GM19463 (cell line): Measurements from ENCODE around the gene ALDH18A1.

Source experiments
- ATAC-seq: cut with Tn5 transposase; IDR thresholded peaks from one replicate; pipeline ENCODE4 v1.9.1; 2021; ENCODE audit warnings: mild to moderate bottlenecking, moderate library complexity; ENCODE audit not compliant: unreplicated experiment

Gene ALDH18A1

DNA sequence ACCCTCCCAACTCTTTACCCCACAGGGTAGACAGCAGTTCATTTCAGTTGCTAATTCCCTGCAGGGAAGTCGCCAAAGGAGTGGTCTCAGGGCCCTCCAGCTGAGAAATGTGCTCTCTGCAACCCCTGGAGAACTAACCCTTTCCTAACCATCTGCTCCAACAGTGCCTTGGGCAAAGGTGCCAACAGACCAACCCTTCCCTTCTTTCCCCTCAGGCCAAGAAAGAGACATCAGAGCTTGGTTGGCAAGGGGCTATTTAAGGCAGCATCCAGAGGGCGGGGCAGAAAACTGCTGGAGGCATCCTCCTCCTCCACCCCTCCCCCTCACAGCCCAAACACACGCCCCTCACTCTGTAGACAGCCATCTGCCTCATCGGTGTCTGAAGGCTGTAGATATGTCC lies 97.0 kb downstream of the ALDH18A1 start:
- no peak for ATAC-seq

GRCh38 chr10:95558593-95559320 lies 97.8 kb downstream of the ALDH18A1 start:
- ATAC-seq: no peak

DNA sequence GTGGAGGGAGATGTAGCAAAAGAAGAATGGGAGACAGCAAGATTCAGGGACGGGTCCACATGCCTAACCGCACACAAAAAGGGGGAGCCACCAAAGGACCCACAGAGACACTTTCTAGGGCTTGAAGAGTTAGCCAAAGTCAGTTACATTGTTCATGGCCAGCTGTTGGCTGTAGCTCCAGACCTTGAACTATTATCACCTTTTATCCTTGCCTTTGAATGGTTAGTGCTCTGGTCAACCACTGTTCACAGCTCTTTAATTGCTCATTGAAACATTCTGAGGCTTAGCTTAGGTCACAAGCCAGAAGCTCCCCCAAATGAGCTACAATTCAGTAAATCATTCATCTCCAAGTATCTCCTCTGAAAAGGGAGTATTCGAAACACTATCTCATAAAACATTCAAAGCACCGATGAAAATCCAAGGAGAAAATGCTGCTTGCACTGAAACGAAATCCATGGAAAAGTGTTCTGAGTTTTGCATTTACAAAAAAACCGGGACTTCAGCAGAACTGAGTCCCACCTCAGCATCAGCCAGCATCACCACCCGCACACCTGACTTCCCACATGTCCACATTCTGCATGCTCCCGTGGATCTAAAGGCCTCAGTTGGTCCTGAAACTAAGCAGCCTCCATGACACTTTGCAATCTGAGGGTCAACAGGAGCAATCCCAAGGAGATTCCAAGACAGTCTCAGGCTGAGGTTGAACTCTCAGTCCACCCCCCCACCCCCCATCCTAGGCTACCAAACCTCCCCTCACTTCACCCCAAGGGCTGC lies 99.3 kb downstream of the ALDH18A1 start:
- no peak for ATAC-seq
